GM23338 (cell line): Measurements from ENCODE around the gene SLC23A2. TPM values are rescaled to one million over a fixed set of nuclear protein-coding genes. Genes with fewer than 3 reads are reported as not detected.

Experiments used
- ATAC-seq: fragments of 200-7000 bp; cut with Tn5 transposase; 3 replicates; pipeline ENCODE4 v1.9.1; 2020
- DNase-seq: peaks from one replicate; pipeline ENCODE4 v3.0.0-alpha.2; 2015; ENCODE audit warnings: low spot score
- H2AFZ ChIP-seq: fragments of 200-600 bp; sonication (generic); 2 replicates; pipeline ENCODE4 v1.8.0; 2016; ENCODE audit warnings: antibody characterized with exemption, mild to moderate bottlenecking, moderate library complexity
- H3F3A ChIP-seq: fragments of 200-600 bp; sonication (generic); replicated peaks from 2 replicates; pipeline ENCODE4 v1.8.0; 2017; ENCODE audit warnings: antibody characterized with exemption, mixed run types, low read depth
- H3K27ac ChIP-seq: fragments of 200-600 bp; sonication (generic); 2 replicates; pipeline ENCODE4 v1.6.1; 2016; ENCODE audit warnings: low read depth
- H3K27me3 ChIP-seq: fragments of 200-600 bp; sonication (generic); 2 replicates; pipeline ENCODE4 v1.8.0; 2016; ENCODE audit warnings: mild to moderate bottlenecking, mixed run types, moderate library complexity; ENCODE audit not compliant: insufficient read depth
- H3K36me3 ChIP-seq: fragments of 200-600 bp; sonication (generic); 2 replicates; pipeline ENCODE4 v1.8.0; 2016; ENCODE audit warnings: mild to moderate bottlenecking; ENCODE audit not compliant: insufficient read depth
- H3K4me1 ChIP-seq: fragments of 200-600 bp; sonication (generic); 2 replicates; pipeline ENCODE4 v1.8.0; 2016; ENCODE audit warnings: mild to moderate bottlenecking, moderate library complexity; ENCODE audit not compliant: insufficient read depth
- H3K4me2 ChIP-seq: fragments of 200-600 bp; sonication (generic); 2 replicates; pipeline ENCODE4 v1.7.1; 2017; ENCODE audit warnings: mixed run types
- H3K4me3 ChIP-seq: fragments of 200-600 bp; sonication (generic); 2 replicates; pipeline ENCODE4 v1.6.1; 2016; ENCODE audit warnings: mixed run types
- H3K79me2 ChIP-seq: fragments of 200-600 bp; sonication (generic); replicated peaks from 2 replicates; pipeline ENCODE4 v1.8.0; 2017; ENCODE audit warnings: mild to moderate bottlenecking; ENCODE audit not compliant: insufficient read depth
- H3K9me2 ChIP-seq: fragments of 200-600 bp; sonication (generic); 2 replicates; pipeline ENCODE4 v1.8.0; 2017; ENCODE audit not compliant: insufficient read depth
- H4K20me1 ChIP-seq: fragments of 200-600 bp; sonication (generic); replicated peaks from 2 replicates; pipeline ENCODE4 v1.8.0; 2017; ENCODE audit warnings: mild to moderate bottlenecking; ENCODE audit not compliant: insufficient read depth
- H3K27ac Mint-ChIP-seq: 2 replicates; pipeline ENCODE4 v1.8.0; 2020; ENCODE audit warnings: inconsistent platforms, mild to moderate bottlenecking, moderate library complexity, mixed read lengths
- H3K27me3 Mint-ChIP-seq: 3 replicates; pipeline ENCODE4 v1.8.0; 2022; ENCODE audit warnings: low read depth, mild to moderate bottlenecking, moderate library complexity, mixed read lengths, inconsistent platforms; ENCODE audit not compliant: insufficient read depth, poor library complexity
- H3K36me3 Mint-ChIP-seq: 3 replicates; pipeline ENCODE4 v1.8.0; 2021; ENCODE audit warnings: low read depth, mild to moderate bottlenecking, inconsistent platforms, moderate library complexity, mixed read lengths
- H3K4me1 Mint-ChIP-seq: 3 replicates; pipeline ENCODE4 v1.8.0; 2020; ENCODE audit warnings: mild to moderate bottlenecking, inconsistent platforms, mixed read lengths
- H3K4me3 Mint-ChIP-seq: 3 replicates; pipeline ENCODE4 v1.8.0; 2021; ENCODE audit warnings: moderate library complexity, mild to moderate bottlenecking, inconsistent platforms, mixed read lengths
- H3K9me3 Mint-ChIP-seq: 3 replicates; pipeline ENCODE4 v1.8.0; 2020; ENCODE audit warnings: moderate library complexity, mild to moderate bottlenecking, inconsistent platforms, mixed read lengths
- CREB1 ChIP-seq: fragments of 250-450 bp; sonication (Bioruptor Pico); IDR thresholded peaks from 2 replicates; pipeline ENCODE4 v1.5.0; 2020; ENCODE audit warnings: low read depth, mild to moderate bottlenecking, moderate library complexity
- JUNB ChIP-seq: IDR thresholded peaks from one replicate; pipeline ENCODE4 v1.6.1; 2016; ENCODE audit warnings: antibody characterized with exemption; ENCODE audit not compliant: unreplicated experiment
- NANOG ChIP-seq: IDR thresholded peaks from 2 replicates; pipeline ENCODE4 v1.6.1; 2016; ENCODE audit warnings: antibody characterized with exemption, borderline replicate concordance
- POLR2AphosphoS5 ChIP-seq: IDR thresholded peaks from 2 replicates; pipeline ENCODE4 v1.6.1; 2016; ENCODE audit warnings: antibody characterized with exemption, low read depth
- STAT1 ChIP-seq: IDR thresholded peaks from one replicate; pipeline ENCODE4 v1.6.1; 2016; ENCODE audit warnings: antibody characterized with exemption; ENCODE audit not compliant: unreplicated experiment
- ZNF331 ChIP-seq: fragments of 250-450 bp; sonication (Bioruptor Pico); IDR thresholded peaks from 2 replicates; pipeline ENCODE4 v1.5.0; 2020; ENCODE audit warnings: low read depth, mild to moderate bottlenecking, moderate library complexity
- polyA plus RNA-seq: library from polyadenylated mRNA; unstranded; fragments of >200 nt; fragmentation: Nextera tagmentation; extraction: Ambion mirVana; gene quantifications from 2 replicates; pipeline ENCODE4 v1.2.1, GENCODE V29; 2016
- total RNA-seq: library from RNA; depleted of rRNA; stranded (reverse); fragments of >200 nt; shearing (Covaris generic); gene quantifications from 2 replicates; pipeline ENCODE4 v1.2.3, GENCODE V29; 2014
- TF ChIP-seq, protein P1 (sequence below): IDR thresholded peaks from 2 replicates; pipeline ENCODE4 v1.6.1; 2016; ENCODE audit warnings: antibody characterized with exemption
- TF ChIP-seq, protein P2 (sequence below), 2 experiments: fragments of 200-600 bp in 1 of 2; sonication (generic) in 1 of 2; conservative IDR thresholded peaks; 2 replicates each; pipeline versions ENCODE4 v1.5.1 to v1.6.1; 2016 to 2017; ENCODE audit warnings: antibody characterized with exemption in 2 of 2, low read depth in 2 of 2, mild to moderate bottlenecking in 2 of 2, moderate library complexity in 1 of 2
- TF ChIP-seq, protein P3 (sequence below): fragments of 250-450 bp; sonication (Bioruptor Pico); IDR thresholded peaks from 2 replicates; pipeline ENCODE4 v1.5.0; 2020; ENCODE audit warnings: mild to moderate bottlenecking, moderate library complexity

SLC23A2 gene
- total and polyA plus RNA-seq, 2 experiments from 2014 or later, result 4.4 to 20.2 TPM

DNA sequence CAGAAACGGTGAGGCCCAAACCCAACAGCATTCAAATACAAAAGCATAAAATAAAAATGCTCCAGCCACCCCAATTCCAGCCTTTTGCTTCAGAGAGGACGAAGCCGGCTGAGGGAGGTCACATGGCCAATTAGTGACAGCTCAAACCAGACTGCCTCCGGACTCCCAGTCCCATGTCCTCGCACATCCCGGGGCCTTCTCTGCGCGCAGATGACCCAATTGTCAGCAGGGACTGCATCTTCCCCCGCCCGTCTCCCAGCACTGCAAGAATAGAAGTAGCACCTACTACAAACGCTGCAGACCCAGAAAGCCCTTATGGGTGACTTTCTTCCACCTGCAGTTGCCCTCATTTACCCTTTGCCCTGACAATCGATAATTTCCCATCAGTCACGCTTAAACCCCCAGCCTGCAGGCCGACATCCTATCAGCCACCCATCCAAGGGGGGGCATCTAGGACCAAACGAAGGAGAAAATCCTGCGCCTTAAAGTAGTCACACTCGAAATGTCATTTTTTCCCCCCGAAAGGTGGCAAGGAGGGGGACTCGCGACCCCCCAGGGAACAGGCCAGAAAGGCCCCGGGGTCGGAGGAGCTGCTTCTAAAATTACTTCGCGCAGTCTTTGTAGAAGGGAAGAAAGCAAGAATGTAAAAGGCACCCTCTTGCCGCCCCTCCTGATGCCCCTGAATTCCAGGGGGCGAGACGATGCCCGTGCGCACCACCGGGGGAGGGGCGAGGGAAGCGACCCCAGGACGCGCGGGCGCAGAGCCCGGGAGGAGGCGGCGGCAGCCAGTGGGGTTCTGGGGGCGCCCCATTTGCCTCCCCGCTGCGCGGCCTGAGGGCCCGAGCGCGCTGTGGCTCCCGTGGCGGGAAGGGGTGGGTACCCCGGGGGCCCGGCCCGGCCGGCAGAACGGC is 792 bp downstream of the SLC23A2 start:
- no peaks in the 10 kb centered on the region; the same call in 1 of the 3 replicates for H3K9me3 Mint-ChIP-seq
- H3K27ac Mint-ChIP-seq, result no peak overlapping the region
- H3K27ac ChIP-seq, result no peak overlapping the region

More for the DNA sequence above, 792 bp downstream of the SLC23A2 start:
- peaks cover 47% of the 10 kb centered on the region for H3K79me2 ChIP-seq
- Mint-ChIP-seq H3K36me3 (no peaks in the 10 kb centered on the region), H3K4me1 (peaks cover 20% of the 10 kb centered on the region), H3K27me3 (peaks cover 11% of the 10 kb centered on the region), H3K4me3 (peak overlapping the region; percentile 76)
- H4K20me1 ChIP-seq, result peaks cover 11% of the 10 kb centered on the region; the same call in 1 of the 2 replicates
- H3K27me3 ChIP-seq, result peaks cover 10% of the 10 kb centered on the region
- H3K4me3 ChIP-seq, result peak overlapping the region; percentile 88
- H3F3A ChIP-seq, result peaks cover 8% of the 10 kb centered on the region; the same call in 1 of the 2 replicates
- 0 out of 2 replicates have a peak, but pooled peaks cover 2% of the 10 kb centered on the region for H3K9me2 ChIP-seq
- H2AFZ ChIP-seq, result peak overlapping the region; percentile 78; the same call in 1 of the 2 replicates
- H3K4me1 ChIP-seq, result peaks cover 6% of the 10 kb centered on the region; the same call in 1 of the 2 replicates
- ATAC-seq (peak; percentile 33), DNase-seq (peak; percentile 56)
- H3K4me2 ChIP-seq, result peak overlapping the region; percentile 100
- TF ChIP-seq STAT1 (no peak), POLR2AphosphoS5 (no peak), JUNB (no peak), CREB1 (CRISPR knock-in tag) (no peak), ZNF331 (no peak), NANOG (no peak)
- TF ChIP-seq, protein P1, sequence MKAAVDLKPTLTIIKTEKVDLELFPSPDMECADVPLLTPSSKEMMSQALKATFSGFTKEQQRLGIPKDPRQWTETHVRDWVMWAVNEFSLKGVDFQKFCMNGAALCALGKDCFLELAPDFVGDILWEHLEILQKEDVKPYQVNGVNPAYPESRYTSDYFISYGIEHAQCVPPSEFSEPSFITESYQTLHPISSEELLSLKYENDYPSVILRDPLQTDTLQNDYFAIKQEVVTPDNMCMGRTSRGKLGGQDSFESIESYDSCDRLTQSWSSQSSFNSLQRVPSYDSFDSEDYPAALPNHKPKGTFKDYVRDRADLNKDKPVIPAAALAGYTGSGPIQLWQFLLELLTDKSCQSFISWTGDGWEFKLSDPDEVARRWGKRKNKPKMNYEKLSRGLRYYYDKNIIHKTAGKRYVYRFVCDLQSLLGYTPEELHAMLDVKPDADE, result no peak
- TF ChIP-seq, protein P2, sequence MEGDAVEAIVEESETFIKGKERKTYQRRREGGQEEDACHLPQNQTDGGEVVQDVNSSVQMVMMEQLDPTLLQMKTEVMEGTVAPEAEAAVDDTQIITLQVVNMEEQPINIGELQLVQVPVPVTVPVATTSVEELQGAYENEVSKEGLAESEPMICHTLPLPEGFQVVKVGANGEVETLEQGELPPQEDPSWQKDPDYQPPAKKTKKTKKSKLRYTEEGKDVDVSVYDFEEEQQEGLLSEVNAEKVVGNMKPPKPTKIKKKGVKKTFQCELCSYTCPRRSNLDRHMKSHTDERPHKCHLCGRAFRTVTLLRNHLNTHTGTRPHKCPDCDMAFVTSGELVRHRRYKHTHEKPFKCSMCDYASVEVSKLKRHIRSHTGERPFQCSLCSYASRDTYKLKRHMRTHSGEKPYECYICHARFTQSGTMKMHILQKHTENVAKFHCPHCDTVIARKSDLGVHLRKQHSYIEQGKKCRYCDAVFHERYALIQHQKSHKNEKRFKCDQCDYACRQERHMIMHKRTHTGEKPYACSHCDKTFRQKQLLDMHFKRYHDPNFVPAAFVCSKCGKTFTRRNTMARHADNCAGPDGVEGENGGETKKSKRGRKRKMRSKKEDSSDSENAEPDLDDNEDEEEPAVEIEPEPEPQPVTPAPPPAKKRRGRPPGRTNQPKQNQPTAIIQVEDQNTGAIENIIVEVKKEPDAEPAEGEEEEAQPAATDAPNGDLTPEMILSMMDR (conservative IDR thresholded peaks at IDR 0.05; ENCODE audit: low read depth in 2 of 2), result no peak
- TF ChIP-seq, protein P3, sequence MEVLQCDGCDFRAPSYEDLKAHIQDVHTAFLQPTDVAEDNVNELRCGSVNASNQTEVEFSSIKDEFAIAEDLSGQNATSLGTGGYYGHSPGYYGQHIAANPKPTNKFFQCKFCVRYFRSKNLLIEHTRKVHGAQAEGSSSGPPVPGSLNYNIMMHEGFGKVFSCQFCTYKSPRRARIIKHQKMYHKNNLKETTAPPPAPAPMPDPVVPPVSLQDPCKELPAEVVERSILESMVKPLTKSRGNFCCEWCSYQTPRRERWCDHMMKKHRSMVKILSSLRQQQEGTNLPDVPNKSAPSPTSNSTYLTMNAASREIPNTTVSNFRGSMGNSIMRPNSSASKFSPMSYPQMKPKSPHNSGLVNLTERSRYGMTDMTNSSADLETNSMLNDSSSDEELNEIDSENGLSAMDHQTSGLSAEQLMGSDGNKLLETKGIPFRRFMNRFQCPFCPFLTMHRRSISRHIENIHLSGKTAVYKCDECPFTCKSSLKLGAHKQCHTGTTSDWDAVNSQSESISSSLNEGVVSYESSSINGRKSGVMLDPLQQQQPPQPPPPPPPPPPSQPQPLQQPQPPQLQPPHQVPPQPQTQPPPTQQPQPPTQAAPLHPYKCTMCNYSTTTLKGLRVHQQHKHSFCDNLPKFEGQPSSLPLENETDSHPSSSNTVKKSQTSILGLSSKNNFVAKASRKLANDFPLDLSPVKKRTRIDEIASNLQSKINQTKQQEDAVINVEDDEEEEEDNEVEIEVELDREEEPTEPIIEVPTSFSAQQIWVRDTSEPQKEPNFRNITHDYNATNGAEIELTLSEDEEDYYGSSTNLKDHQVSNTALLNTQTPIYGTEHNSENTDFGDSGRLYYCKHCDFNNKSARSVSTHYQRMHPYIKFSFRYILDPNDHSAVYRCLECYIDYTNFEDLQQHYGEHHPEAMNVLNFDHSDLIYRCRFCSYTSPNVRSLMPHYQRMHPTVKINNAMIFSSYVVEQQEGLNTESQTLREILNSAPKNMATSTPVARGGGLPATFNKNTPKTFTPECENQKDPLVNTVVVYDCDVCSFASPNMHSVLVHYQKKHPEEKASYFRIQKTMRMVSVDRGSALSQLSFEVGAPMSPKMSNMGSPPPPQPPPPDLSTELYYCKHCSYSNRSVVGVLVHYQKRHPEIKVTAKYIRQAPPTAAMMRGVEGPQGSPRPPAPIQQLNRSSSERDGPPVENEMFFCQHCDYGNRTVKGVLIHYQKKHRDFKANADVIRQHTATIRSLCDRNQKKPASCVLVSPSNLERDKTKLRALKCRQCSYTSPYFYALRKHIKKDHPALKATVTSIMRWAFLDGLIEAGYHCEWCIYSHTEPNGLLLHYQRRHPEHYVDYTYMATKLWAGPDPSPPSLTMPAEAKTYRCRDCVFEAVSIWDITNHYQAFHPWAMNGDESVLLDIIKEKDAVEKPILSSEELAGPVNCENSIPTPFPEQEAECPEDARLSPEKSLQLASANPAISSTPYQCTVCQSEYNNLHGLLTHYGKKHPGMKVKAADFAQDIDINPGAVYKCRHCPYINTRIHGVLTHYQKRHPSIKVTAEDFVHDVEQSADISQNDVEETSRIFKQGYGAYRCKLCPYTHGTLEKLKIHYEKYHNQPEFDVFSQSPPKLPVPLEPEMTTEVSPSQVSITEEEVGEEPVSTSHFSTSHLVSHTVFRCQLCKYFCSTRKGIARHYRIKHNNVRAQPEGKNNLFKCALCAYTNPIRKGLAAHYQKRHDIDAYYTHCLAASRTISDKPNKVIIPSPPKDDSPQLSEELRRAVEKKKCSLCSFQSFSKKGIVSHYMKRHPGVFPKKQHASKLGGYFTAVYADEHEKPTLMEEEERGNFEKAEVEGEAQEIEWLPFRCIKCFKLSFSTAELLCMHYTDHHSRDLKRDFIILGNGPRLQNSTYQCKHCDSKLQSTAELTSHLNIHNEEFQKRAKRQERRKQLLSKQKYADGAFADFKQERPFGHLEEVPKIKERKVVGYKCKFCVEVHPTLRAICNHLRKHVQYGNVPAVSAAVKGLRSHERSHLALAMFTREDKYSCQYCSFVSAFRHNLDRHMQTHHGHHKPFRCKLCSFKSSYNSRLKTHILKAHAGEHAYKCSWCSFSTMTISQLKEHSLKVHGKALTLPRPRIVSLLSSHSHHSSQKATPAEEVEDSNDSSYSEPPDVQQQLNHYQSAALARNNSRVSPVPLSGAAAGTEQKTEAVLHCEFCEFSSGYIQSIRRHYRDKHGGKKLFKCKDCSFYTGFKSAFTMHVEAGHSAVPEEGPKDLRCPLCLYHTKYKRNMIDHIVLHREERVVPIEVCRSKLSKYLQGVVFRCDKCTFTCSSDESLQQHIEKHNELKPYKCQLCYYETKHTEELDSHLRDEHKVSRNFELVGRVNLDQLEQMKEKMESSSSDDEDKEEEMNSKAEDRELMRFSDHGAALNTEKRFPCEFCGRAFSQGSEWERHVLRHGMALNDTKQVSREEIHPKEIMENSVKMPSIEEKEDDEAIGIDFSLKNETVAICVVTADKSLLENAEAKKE, result no peak
- no peaks in the 10 kb centered on the region for H3K36me3 ChIP-seq
